ENCODE results near the gene PGLYRP1.

GRCh38 chr19:46022431-46023310, at the start of gene PGLYRP1:
- TF ChIP-seq POLR2A (IDR thresholded peaks at IDR 0.05; ENCODE audit: extremely low read depth, insufficient read length) (no peak), CTCF (IDR thresholded peaks at IDR 0.05; ENCODE audit: low read depth, low read length) (no peak), MYC (IDR thresholded peaks at IDR 0.05; ENCODE audit: low read depth, low read length) (no peak)
- TF ChIP-seq, protein P1, sequence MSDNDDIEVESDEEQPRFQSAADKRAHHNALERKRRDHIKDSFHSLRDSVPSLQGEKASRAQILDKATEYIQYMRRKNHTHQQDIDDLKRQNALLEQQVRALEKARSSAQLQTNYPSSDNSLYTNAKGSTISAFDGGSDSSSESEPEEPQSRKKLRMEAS (IDR thresholded peaks at IDR 0.05; ENCODE audit: low read depth, low read length): no peak
